Right renal cortex interstitium (tissue), 3 donors: Measurements from ENCODE around the gene NEURL1. TPM values are rescaled to one million over a fixed set of nuclear protein-coding genes. Genes with fewer than 3 reads are reported as not detected.
"Not testable (repeated sequence)": the region's sequence is repeated elsewhere in the genome, so short reads cannot be mapped to it uniquely, and the experiment has no call there.

ENCODE experiments used
- DNase-seq, 3 donors: peaks; one replicate each; pipeline ENCODE4 v3.0.0-alpha.2; 2013; ENCODE audit warnings: low read depth in 3 of 3, low spot score in 2 of 3
- polyA plus RNA-seq, 3 donors: library from polyadenylated mRNA; unstranded; fragments of 120-200 nt; gene quantifications; one replicate each; pipeline ENCODE4 v1.2.1, GENCODE V29; 2013; ENCODE audit not compliant: insufficient read length in 3 of 3

The NEURL1 gene
- polyA plus RNA-seq, 3 donors, result 1.1 to 1.6 (median 1.3) TPM

DNA sequence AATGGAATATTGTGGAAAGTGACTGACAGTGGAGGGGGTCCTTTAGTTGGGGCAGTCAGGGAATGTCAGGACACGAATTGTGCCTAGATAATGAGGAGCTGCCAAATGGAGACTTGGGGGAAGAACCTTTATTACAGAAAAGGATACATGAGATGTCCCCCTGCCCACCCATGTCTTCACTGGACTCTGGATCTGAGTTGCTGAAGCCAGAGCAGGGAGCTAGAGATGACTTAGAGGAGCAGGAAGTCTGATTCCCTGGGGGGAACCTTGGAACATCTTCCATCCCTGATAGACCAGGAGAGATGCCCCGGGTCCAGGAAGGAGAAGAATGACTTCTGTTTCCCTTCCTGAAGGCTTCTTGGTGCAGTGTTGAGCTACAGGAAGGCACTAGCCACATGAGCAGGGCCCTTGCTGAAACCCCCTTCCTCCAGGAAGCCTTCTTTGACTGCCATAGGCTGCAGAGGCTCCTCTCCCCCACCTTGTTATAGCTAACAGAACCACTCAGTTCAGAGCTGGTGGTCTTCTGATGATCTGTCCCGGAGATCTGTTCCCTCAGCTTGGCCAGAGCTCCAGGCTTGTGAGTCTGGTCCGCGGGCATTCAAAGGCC is 747 bp upstream of the NEURL1 start:
- no peak for DNase-seq

DNA sequence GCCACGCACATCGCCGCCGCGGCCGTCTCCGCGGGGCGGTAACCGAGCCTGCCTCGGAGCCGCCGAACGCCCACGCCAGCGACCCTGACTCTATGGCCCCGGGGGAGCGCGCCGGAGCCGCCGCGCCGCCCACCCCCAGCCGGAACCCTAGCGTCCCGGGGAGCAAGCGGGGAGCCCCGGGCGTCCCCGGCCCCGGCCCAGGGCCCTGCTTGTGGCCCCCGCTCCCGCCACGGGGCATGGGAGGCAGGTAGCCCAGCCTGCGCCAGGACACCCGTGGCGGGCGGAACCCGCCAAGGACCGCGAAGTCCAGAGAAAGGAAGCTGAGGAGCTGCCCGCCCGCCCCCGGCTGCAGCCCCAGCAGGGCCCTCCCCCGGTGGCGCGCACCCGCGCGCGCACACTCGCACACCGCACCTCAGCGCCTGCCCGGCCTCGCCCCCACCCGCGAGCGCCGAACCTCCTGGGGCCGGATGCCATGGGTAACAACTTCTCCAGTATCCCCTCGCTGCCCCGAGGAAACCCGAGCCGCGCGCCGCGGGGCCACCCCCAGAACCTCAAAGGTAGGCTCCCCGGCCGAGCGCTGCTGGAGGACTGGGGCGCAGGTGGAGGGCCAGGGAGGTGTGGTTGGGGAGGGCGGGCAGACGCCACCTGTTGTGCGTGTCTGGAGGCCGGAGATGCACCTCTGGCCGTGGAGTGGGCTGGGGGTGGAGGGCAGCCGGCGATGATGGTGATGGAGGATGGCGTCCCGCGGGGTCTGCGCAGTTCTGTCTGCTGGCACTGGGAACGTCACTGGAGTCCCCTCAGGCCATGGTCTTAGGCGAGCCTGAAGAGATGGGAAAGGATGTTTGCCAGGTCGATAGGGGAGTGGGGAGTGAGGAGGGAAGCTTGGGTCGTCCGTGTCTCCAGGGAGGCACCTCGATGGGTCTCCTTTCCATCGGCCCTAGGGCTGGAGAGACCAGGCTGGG is 692 bp downstream of the NEURL1 start:
- DNase-seq, result no peak

DNA sequence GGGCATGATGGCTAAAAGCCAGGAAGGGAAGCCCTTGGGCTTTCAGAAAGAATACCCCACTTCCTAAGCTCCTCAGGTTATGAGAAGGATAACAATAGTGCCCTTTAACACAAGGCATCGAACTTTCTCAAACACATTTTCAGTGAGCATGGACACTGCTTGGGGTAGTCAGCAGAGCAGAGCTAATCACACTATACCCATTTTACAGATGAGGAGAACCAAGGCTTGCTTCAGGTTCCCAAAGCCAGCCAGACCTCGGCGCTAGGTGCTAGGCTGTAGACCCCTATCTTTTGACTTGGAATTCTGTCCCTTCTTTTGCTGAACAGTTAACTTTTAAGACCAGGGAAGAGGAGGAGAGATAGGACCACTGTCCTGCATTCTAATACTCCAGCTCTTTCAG is 1.8 kb downstream of the NEURL1 start:
- DNase-seq, result no peak

DNA sequence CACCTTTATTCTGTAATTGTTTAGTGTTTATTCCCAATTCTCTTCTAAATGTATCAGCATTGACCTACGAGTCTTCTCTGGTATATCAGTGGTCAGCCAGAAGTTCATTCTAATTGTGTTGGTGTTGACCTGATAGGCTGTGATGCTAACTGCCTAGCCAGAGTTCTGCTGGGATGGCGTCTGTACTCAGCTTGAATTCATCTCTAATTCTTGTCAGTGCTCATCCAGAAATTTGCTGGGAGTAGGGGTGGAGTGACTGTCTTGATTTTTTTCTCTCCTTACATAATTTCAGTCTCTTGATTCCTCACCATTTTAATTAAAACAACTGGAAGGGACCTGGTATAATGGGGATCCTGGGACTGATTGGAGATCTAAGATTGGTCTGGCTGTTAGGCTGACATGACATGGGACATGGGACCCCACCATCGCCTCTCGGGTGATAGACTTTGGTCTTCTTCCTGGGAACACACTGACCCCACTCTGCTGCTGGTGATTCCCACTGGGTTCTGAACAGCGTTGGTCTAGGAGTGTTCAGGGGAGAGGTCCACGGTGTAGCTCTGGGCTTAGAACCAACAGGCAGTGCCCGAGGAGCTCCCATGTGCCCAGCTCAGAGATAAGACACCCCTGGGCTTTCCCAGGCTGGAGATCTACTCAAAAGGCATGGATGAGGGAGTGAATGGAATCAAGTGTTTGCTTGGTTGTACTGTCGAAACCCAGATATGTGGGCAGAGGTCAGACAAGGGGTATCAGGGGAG is 3.8 kb downstream of the NEURL1 start:
- DNase-seq, result no peak

DNA sequence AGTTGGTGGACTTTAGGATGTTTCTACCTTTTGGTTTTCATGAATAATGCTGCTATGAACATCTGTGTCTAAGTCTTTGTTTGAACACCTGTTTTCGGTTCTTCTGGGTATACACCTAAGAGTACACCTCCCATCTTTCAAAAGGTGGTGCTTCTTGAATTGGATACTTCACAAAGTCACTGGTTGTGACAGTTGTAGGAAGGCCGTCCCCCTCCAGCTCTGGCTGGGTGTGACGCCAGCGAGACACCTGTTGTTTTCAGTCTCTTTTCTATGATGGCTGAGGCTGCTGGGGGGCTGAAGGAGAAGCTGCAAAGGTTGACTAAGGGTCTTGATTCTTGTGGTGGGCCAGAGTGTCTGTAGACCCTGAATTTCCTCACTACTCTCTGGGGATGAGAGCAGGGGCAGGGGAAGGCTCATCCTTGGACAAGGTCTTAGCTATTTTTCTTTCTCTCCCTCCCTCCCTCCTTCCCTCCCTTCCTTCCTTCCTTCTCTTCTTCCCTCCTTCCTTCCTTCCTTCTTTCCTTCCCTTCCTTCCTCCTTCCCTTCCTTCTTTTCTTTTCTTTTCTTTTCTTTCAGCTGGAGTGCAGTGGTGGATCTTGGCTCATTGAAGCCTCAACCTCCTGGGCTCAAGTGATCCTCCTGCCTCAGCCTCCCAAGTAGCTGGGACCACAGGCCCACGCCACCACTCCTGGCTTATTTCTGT is 5.6 kb downstream of the NEURL1 start:
- DNase-seq, result no peak

DNA sequence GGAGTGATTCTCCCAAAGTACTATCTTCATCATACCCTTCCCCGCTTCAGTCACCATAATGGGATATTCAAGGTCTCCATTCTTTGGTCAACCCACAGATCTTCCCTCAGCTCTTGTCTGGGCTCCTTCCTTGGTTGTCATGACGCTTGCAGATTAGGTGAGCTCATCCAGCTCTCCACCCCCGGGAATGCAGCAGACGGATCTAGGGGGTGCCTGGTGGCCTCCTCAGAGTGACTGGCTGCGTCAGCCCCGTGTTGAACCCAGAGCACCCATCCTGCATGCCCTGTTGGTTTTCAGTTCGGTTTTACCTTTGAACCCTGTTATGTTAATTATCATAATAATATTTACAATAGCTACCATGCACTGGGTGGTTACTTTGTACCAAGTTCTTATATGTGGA is 6.4 kb downstream of the NEURL1 start:
- no peak for DNase-seq

DNA sequence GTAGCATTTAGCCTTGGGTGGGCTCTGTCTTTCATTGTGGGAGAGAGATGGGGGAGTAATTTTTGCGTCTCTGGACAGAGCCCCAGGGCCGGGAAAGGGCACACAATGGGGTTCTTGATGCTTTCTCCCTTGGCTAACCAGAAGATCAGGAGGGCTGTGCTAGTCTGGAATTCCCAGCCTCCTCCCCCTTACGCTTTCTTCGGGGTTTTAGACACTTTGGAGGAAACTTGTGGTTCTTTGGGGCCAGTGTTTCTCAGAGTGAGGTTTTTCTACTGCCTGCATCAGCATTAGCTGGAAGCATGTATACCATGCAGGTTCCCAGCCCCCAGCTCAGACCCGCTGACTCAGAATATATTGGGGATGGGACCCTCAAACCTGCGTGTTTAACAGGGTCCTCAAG is 7.0 kb downstream of the NEURL1 start:
- no peak for DNase-seq

DNA sequence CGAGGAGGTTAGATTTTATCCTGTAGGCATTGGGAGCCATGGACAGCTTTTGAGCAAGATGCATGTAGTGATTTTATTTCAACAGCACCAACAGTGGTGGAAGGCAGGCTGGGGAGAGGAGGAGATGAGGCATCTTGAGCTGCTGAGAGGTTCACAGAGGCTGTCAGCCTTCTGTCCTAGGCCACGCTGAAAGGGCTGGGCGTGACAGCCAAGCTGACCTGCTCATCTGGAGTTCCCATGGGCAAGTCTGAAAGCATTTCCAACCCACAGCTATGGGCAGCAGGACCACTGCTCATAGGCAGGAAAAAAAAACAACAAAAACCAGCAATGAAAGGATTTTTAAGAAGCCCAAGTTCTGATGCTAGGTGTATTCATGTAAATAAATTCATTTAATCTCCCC is 7.7 kb downstream of the NEURL1 start:
- no peak for DNase-seq

DNA sequence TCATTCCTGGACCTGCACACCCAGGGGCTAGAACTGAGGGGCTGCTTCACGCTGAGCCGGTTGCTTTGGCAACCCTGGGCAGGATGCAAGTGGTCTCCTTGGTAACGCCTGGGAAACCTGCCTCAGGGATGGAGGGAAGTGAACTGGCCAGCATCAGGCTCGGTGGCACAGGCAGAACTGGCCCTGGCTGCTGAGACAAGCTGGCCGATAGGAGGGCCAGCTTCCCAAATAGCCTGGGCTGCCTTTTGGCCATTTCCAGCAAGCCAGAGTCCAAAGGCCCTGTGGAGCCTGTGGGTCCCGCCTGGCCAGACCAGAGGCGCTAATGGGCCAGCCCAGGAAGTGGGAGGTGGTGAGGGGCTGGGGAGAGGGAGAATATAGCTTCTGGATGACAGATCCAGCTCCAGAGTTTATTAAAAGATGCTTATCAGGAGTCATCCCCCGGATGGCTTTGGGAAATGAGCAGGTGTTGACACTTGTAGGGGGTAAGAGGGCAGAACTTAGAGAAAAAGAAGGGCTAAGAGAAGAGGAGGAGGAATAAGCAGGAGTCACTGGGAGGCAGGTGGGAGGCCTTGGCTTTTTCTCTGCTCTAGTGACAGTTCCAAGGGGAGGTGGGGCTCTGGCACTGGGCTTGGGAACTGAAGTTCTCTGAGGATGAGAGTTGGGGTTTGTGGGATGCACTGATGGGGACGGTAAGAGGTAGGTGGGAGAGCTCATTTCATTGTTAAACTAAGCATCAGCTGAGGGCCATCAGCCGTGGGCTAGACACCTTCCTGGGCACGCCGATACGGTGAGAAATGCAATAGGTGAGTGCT is 9.6 kb downstream of the NEURL1 start:
- DNase-seq, result no peak

DNA sequence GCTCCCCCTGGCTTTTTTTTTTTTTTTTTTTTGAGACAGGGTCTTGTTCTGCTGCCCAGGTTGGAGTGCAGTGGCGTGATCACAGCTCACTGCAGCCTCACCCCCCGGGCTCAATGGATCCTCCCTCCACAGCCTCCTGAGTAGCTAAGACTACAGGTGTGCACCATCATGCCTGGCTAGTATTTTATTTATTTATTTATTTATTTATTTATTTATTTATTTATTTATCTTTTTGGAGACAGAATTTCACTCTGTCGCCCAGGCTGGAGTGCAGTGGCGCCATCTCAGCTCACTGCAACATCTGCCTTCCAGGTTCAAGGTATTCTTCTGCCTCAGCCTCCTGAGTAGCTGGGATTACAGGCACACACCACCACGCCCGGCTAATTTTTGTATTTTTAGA is 10.3 kb downstream of the NEURL1 start:
- DNase-seq, result not testable (repeated sequence)

DNA sequence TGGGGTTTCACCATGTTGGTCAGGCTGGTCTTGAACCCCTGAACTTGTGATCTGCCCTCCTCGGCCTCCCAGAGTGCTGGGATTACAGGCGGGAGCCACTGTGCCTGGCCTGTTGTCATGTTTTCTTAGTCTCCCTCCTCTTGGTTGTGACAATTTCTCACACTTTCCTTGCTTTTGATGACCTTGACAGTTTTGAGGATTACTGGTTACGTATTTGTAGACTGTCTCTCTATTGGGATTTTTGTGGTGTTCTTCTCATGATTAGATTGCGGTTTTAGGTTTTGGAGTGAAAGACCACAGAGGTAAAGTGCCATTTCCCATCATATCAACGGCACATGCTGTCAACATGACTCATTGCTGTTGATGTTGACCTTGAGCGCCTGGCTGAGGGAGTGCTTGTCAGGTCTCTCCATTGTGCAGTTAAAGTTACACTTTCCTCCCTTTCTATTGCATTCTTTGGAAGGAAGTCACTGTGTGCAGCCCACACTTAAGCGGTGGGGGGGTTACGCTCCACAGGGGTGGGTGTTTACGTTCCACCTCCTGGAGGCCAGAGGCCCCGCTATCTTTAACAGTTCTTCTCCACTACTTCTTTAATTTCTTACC is 10.8 kb downstream of the NEURL1 start:
- DNase-seq, result no peak

DNA sequence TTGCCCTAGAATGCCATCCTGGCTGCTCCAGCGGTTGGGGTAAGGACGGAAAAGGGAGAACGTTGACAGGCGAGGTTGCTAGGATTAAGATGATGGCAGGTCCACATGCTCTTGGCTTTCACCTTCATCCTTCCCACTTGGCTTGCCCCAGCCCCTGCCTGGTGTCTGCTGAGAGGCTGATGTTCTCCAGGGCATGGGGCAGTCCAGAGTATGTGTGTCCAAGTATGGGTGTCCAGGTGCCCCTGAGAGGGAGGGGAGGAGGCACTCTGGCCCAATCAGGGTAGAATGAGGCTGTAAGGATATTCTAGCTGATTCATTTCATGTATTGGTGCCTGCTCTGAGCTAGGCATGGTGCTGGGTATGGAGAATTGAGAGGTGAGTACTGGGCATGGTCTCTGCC is 12.6 kb downstream of the NEURL1 start:
- DNase-seq, result no peak

DNA sequence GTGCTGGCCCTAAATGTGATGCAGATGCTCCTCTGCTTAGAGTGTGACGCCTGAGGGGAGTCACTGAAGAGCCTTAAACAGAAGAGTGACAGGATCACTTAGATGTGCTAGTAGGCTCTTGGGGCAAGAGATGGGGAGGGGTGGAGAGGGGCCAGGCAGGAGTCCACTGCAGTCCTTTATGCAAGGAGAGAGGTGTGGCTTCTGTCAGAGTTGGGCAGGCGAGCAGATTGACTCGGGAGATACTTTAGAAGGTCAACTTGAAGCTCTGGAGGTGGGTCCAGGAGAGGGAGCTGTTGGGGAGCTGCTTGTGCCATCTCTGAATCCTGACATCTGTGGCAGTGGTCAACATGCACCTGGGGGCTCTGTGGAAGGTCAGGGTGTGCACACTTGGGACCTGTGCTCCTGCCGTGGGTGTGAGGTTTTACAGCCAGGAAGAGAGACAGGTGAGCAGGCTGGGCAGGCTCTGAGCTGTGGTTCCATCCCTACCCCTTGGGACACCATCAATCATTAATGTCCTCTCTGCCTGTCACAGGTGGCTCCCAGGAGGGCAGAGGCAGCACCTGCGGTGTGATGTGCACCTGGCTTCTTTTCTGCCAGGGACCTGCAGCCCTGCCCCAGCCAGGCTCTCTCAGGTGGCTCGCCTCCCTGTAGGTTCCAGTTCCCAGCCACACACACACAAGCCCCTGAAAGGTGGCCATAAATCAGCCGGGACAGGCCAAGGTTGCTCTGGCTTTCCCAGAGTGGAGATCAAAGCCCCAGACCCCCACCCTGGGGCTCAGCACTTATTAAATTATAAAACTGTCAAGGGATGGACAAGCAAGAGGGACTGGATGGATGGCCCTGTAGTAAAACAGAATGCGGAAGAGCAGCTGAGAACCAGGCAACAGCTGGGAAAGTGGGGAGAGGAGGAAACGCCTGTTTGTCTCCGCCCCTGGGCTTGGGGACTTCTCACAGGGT is 14.0 kb downstream of the NEURL1 start:
- DNase-seq, result no peak

DNA sequence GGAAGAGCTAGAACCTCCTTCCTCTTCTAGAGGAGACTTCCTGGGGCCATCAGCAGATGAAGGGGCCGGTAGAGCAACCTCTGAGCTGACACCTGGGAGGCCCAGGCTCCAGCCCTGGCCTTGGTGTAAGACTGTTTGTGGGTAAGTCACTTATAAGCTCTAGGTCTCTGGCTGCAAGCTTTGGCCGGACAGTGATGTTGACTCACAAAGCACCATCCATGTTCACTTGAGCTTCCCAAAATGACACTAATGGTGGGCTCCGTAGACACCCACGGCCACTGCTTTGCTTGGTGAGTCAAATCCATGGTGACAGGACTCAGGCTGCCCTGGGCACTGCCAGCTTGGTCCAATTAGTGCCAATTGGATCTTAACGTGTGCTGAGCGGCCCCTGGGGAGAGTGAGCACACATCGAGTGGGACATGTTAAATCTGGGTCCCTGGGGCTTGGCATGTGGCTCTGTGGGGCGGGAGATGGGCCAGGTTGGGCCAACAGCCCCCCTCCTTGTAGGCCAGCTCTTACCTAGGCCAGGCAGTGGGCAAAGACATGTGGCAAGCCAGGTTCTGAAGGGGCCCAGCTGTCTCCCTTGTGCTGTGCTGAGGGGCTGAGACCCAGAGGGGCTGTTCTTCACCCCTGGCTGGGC is 16.7 kb downstream of the NEURL1 start:
- no peak for DNase-seq

DNA sequence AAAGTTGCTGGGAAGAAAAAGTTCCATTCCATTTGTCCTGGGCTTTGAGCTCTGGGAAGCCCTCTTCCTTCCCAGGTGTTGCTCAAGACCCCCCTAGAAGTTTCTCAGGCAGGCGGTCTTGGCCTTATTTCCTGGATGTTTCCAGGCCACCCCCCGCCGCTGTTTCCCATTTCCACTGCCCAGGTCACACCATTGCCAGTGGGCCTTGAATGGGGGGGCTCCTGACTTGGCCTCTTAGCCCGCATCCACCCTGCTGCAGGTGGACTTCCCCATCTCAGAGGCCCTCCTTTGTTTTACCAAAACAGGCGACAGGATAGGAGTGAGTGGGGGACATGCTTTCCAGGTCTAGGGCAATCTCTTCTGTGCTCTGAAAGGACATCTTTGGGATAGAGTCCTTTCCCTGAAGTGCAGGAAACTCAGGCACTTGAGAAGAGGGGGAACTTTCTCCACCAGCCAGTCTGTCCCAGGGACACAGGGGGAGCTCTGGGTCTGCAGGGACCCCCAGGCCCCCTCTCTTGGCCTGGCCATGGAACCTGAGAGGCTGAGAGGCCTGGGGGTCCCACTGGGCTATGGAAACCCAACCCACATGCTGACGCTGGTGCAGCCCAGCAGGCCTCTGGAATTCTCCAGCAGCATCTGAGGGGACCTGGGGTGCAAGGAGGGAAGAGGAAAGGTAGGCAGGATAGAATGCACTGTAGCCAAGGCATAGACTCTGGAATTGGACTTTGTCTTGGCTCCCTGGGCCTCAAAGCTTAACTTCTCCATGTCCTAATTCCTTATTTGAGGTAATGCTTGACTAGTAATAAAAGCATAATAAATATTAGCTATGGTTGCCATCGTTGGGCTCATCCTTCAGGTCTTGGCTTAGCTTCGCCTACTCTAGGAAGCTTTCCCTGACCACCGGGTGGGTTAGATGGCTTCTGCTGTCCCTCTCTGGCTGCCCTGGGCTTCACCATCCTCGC is 17.6 kb downstream of the NEURL1 start:
- no peak for DNase-seq

DNA sequence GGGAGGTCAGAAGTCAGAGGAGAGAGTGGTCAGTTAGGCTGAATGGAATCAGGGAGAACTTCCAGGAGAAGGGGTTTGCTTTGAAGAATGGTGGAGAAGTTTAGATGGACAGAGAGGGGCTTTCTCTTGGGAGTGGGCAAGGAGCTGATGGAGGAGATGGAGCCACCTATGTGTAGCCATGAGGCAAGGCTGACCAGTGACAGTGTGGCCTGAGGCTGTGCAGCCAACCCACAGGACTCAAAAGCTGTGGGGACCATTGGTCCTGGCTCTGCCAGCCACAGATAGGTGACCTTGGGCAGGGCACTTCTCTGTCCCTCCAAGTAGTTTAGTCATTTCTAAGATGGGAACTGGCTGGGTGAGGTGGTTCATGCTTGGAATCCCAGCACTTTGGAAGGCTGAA is 18.7 kb downstream of the NEURL1 start:
- DNase-seq, result no peak
